ENCODE data around the gene TECTB. TPM values are rescaled to one million over a fixed set of nuclear protein-coding genes. Genes with fewer than 3 reads are reported as not detected.

The TECTB gene
- total RNA-seq, 1 experiment from 2014 or later: 0.27 TPM

GRCh38 chr10:112340601-112341000, 57.4 kb downstream of the TECTB start:
- no peak for TF ChIP-seq CTCF (IDR thresholded peaks at IDR 0.05; ENCODE audit: insufficient read depth in 1 of 2, low read depth in 1 of 2, low read length in 1 of 2, severe bottlenecking in 1 of 2, unreplicated experiment in 1 of 2)
- Histone ChIP-seq H3K4me3 (ENCODE audit: low read depth, low read length) (no peak overlapping the region), H3K9me3 (no peaks in the 10 kb centered on the region), H3K27me3 (replicated peaks; ENCODE audit: control insufficient read depth, insufficient read depth, low read length) (no peaks in the 10 kb centered on the region), H3K36me3 (ENCODE audit: control insufficient read depth, insufficient read depth, low read length) (no peaks in the 10 kb centered on the region), H3K4me1 (peaks cover 7% of the 10 kb centered on the region)
- ChIA-PET CTCF (no interaction called here), POLR2A (no interaction called here)
- no peaks in the 10 kb centered on the region for H3K27me3 Mint-ChIP-seq (ENCODE audit: insufficient read depth, unreplicated experiment)
- H3K36me3 Mint-ChIP-seq (ENCODE audit: insufficient read depth, unreplicated experiment): no peaks in the 10 kb centered on the region
- peaks cover 6% of the 10 kb centered on the region for H3K4me1 Mint-ChIP-seq (ENCODE audit: low read depth, unreplicated experiment)
- no peak overlapping the region for H3K4me3 Mint-ChIP-seq (ENCODE audit: unreplicated experiment)
- no peak overlapping the region for H3K27ac Mint-ChIP-seq (ENCODE audit: unreplicated experiment)
- no peaks in the 10 kb centered on the region for H3K9me3 Mint-ChIP-seq (ENCODE audit: unreplicated experiment)
- intact Hi-C loops (cut with micrococcal nuclease; ENCODE audit: unreplicated experiment): no loop called here
- no TSS peak for BruUV-seq (replicated peaks)
- no peak for DNase-seq

DNA sequence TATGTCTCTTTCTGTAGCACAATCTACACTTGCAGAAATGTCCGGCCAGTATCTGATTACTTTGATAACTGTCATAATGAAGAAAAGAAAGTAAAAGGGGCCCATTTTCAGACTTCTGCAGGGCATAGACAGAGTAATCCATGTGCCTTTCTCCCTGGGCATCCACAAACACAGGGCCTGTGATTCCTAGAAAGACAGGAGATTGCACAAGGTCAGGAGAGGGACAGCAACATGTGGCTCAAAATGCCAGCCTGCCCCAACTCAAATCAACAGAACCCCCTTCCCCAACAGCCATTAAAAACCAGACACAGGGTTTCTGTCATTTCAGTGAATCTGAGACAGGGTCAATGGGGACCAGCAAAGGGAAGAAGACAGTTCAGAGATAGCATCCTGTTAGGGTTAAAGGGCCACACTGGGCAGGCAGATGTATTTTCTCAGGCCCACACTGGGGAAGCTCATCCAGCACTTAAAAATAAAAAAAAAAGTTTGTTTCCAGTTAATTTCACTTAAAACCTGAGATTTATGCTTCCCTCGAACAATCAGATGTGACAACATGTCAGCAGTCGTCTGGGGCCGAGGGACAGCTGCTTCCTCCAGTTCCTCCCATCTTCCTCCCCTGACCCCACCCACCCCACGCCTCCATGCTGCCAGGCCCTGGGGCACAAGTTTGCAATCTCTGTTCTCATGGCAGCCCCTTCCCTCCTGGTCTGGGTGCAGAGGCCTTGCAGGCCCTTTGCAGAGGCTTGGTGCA, 60.0 kb downstream of the TECTB start:
- Mint-ChIP-seq H3K27ac (ENCODE audit: unreplicated experiment) (no peak overlapping the region), H3K4me3 (ENCODE audit: unreplicated experiment) (no peak overlapping the region), H3K27me3 (ENCODE audit: insufficient read depth, unreplicated experiment) (no peaks in the 10 kb centered on the region), H3K36me3 (ENCODE audit: insufficient read depth, unreplicated experiment) (no peaks in the 10 kb centered on the region), H3K4me1 (ENCODE audit: low read depth, unreplicated experiment) (no peaks in the 10 kb centered on the region), H3K9me3 (ENCODE audit: unreplicated experiment) (no peaks in the 10 kb centered on the region)
- ChIA-PET POLR2A (interaction anchor here (0.7 kb wide), 1 partner anchor 28 kb away, joined by 10 read pairs; no protein-coding TSS in a partner anchor), CTCF (interaction anchor here (0.7 kb wide), 1 partner anchor 206 kb away, joined by 8 read pairs; no protein-coding TSS in a partner anchor)
- TF ChIP-seq CTCF (IDR thresholded peaks at IDR 0.05; ENCODE audit: insufficient read depth in 1 of 2, low read depth in 1 of 2, low read length in 1 of 2, severe bottlenecking in 1 of 2, unreplicated experiment in 1 of 2): no peak
- Histone ChIP-seq H3K9me3 (no peaks in the 10 kb centered on the region), H3K4me3 (ENCODE audit: low read depth, low read length) (no peak overlapping the region), H3K36me3 (ENCODE audit: control insufficient read depth, insufficient read depth, low read length) (no peaks in the 10 kb centered on the region), H3K27me3 (replicated peaks; ENCODE audit: control insufficient read depth, insufficient read depth, low read length) (no peaks in the 10 kb centered on the region), H3K4me1 (no peaks in the 10 kb centered on the region)
- intact Hi-C loops (cut with micrococcal nuclease; ENCODE audit: unreplicated experiment): no loop called here
- DNase-seq: no peak
- BruUV-seq (replicated peaks): no TSS peak

- BruUV-seq (replicated peaks): no TSS peak
- no peaks in the 10 kb centered on the region for H3K9me3 ChIP-seq
- no peak overlapping the region for H3K4me3 ChIP-seq (ENCODE audit: low read depth, low read length)
- Mint-ChIP-seq H3K27me3 (ENCODE audit: insufficient read depth, unreplicated experiment) (no peaks in the 10 kb centered on the region), H3K4me3 (ENCODE audit: unreplicated experiment) (no peak overlapping the region), H3K9me3 (ENCODE audit: unreplicated experiment) (no peaks in the 10 kb centered on the region), H3K27ac (ENCODE audit: unreplicated experiment) (no peak overlapping the region), H3K36me3 (ENCODE audit: insufficient read depth, unreplicated experiment) (no peaks in the 10 kb centered on the region), H3K4me1 (ENCODE audit: low read depth, unreplicated experiment) (no peaks in the 10 kb centered on the region)
- H3K4me1 ChIP-seq: no peaks in the 10 kb centered on the region
- no peaks in the 10 kb centered on the region for H3K27me3 ChIP-seq (replicated peaks; ENCODE audit: control insufficient read depth, insufficient read depth, low read length)
- intact Hi-C loops (cut with micrococcal nuclease; ENCODE audit: unreplicated experiment): no loop called here
- no peaks in the 10 kb centered on the region for H3K36me3 ChIP-seq (ENCODE audit: control insufficient read depth, insufficient read depth, low read length)
- ChIA-PET POLR2A (no interaction called here), CTCF (interaction anchor here (0.7 kb wide), 1 partner anchor 207 kb away, joined by 8 read pairs; no protein-coding TSS in a partner anchor)
- no peak for DNase-seq
- no peak for TF ChIP-seq CTCF (IDR thresholded peaks at IDR 0.05; ENCODE audit: insufficient read depth in 1 of 2, low read depth in 1 of 2, low read length in 1 of 2, severe bottlenecking in 1 of 2, unreplicated experiment in 1 of 2)
Observed at GRCh38 chr10:112344261-112344660, 61.1 kb downstream of the TECTB start.
